Activated naive CD4-positive, alpha-beta T cell treated with anti-CD3 and anti-CD28 coated beads, Interleukin-2, amount 50 U/mL, for 72 hours (primary cell): ENCODE measurements around the gene BCKDHB. TPM values are rescaled to one million over a fixed set of nuclear protein-coding genes. Genes with fewer than 3 reads are reported as not detected.
A peak's percentile ranks its signal among the peaks of the same experiment; 100 is the strongest.

Source experiments
- ATAC-seq, 2 donors: fragments of 150-1000 bp; cut with Tn5 transposase; 2 replicates each; pipeline ENCODE4 v1.10.0; 2021; ENCODE audit warnings: mild to moderate bottlenecking in 2 of 2, moderate library complexity in 2 of 2
- DNase-seq, 2 donors: peaks; one replicate each; pipeline ENCODE4 v3.0.0; 2021 to 2022; ENCODE audit warnings: low spot score in 2 of 2
- H3K27ac Mint-ChIP-seq, 2 donors: one replicate each; pipeline ENCODE4 v1.8.0; 2022; ENCODE audit warnings: mild to moderate bottlenecking in 2 of 2, mixed read lengths in 2 of 2
- H3K36me3 Mint-ChIP-seq, 2 donors: one replicate each; pipeline ENCODE4 v1.8.0; 2022; ENCODE audit warnings: mixed read lengths in 2 of 2
- H3K9me3 Mint-ChIP-seq, 2 donors: one replicate each; pipeline ENCODE4 v1.8.0; 2022; ENCODE audit warnings: mixed read lengths in 2 of 2
- total RNA-seq, 2 donors: library from RNA; stranded (reverse); gene quantifications; one replicate each; pipeline ENCODE4 v1.2.3, GENCODE V29; 2022

The BCKDHB gene
- total RNA-seq, 2 donors from 2014 or later, result 15.2 to 20.5 TPM

- Mint-ChIP-seq H3K9me3 (peaks cover 0 to 2% of the 10 kb centered on the region in 2 donors), H3K36me3 (peaks cover 9 to 29% of the 10 kb centered on the region in 2 donors), H3K27ac (no peak overlapping the region)
- DNase-seq, result no peak
- ATAC-seq, result no peak
Measured at GRCh38 chr6:80142586-80142985, 36.1 kb downstream of the BCKDHB start.

GRCh38 chr6:80143419-80143937 lies 37.0 kb downstream of the BCKDHB start:
- Mint-ChIP-seq H3K36me3 (peaks cover 12 to 35% of the 10 kb centered on the region in 2 donors), H3K9me3 (peaks cover 0 to 5% of the 10 kb centered on the region in 2 donors), H3K27ac (no peak overlapping the region)
- DNase-seq (no peak), ATAC-seq (no peak)

GRCh38 chr6:80144753-80145315 lies 38.4 kb downstream of the BCKDHB start:
- Mint-ChIP-seq H3K36me3 (peaks cover 12 to 39% of the 10 kb centered on the region in 2 donors), H3K9me3 (peaks cover 0 to 5% of the 10 kb centered on the region in 2 donors), H3K27ac (no peak overlapping the region)
- no peak for DNase-seq
- ATAC-seq, result no peak

GRCh38 chr6:80145509-80145908 lies 39.0 kb downstream of the BCKDHB start:
- H3K9me3 Mint-ChIP-seq, result peaks cover 0 to 5% of the 10 kb centered on the region in 2 donors
- ATAC-seq, result no peak
- no peak for DNase-seq
- peaks cover 12 to 36% of the 10 kb centered on the region in 2 donors for H3K36me3 Mint-ChIP-seq
- H3K27ac Mint-ChIP-seq, result no peak overlapping the region

- Mint-ChIP-seq H3K9me3 (peaks cover 0 to 5% of the 10 kb centered on the region in 2 donors), H3K27ac (no peak overlapping the region), H3K36me3 (peaks cover 8 to 32% of the 10 kb centered on the region in 2 donors)
- DNase-seq (no peak), ATAC-seq (no peak)
Measured at GRCh38 chr6:80145921-80146320, 39.5 kb downstream of the BCKDHB start.

GRCh38 chr6:80148220-80148619 lies 41.7 kb downstream of the BCKDHB start:
- Mint-ChIP-seq H3K9me3 (peaks cover 0 to 5% of the 10 kb centered on the region in 2 donors), H3K27ac (no peak overlapping the region), H3K36me3 (peaks cover 6 to 31% of the 10 kb centered on the region in 2 donors)
- no peak for ATAC-seq
- DNase-seq, result no peak

- Mint-ChIP-seq H3K9me3 (peaks cover 0 to 5% of the 10 kb centered on the region in 2 donors), H3K36me3 (peaks cover 6 to 17% of the 10 kb centered on the region in 2 donors), H3K27ac (no peak overlapping the region)
- no peak for ATAC-seq
- no peak for DNase-seq
Measured at GRCh38 chr6:80151635-80152034, 45.2 kb downstream of the BCKDHB start.

- peaks cover 0 to under 1% of the 10 kb centered on the region in 2 donors for H3K36me3 Mint-ChIP-seq
- DNase-seq (no peak), ATAC-seq (no peak)
- no peaks in the 10 kb centered on the region for H3K9me3 Mint-ChIP-seq
- no peak overlapping the region for H3K27ac Mint-ChIP-seq
Measured at GRCh38 chr6:80154160-80154559, 47.7 kb downstream of the BCKDHB start.

GRCh38 chr6:80156221-80156620 lies 49.8 kb downstream of the BCKDHB start:
- Mint-ChIP-seq H3K9me3 (no peaks in the 10 kb centered on the region), H3K27ac (no peak overlapping the region), H3K36me3 (no peaks in the 10 kb centered on the region)
- no peak for ATAC-seq
- no peak for DNase-seq

GRCh38 chr6:80158478-80158989 lies 52.1 kb downstream of the BCKDHB start:
- ATAC-seq, result peak in 1 of 2 donors; percentile 9

GRCh38 chr6:80161434-80161833 lies 55.0 kb downstream of the BCKDHB start:
- H3K9me3 Mint-ChIP-seq, result no peaks in the 10 kb centered on the region
- ATAC-seq (no peak), DNase-seq (no peak)
- H3K27ac Mint-ChIP-seq, result no peak overlapping the region
- H3K36me3 Mint-ChIP-seq, result no peaks in the 10 kb centered on the region

More at GRCh38 chr6:80158478-80158989, 52.1 kb downstream of the BCKDHB start:
- H3K36me3 Mint-ChIP-seq, result no peaks in the 10 kb centered on the region
- H3K9me3 Mint-ChIP-seq, result no peaks in the 10 kb centered on the region
- no peak overlapping the region for H3K27ac Mint-ChIP-seq
- no peak for DNase-seq

- DNase-seq, result no peak
- Mint-ChIP-seq H3K9me3 (no peaks in the 10 kb centered on the region), H3K36me3 (no peaks in the 10 kb centered on the region), H3K27ac (no peak overlapping the region)
- ATAC-seq, result peak; percentile 68 to 77
Measured at GRCh38 chr6:80163754-80164187, 57.3 kb downstream of the BCKDHB start.

- ATAC-seq (peak; percentile 94 to 95), DNase-seq (peak in 1 of 2 donors; percentile 55)
- Mint-ChIP-seq H3K9me3 (no peaks in the 10 kb centered on the region), H3K27ac (peak overlapping the region in 1 of 2 donors; percentile 80), H3K36me3 (no peaks in the 10 kb centered on the region)
Measured at GRCh38 chr6:80165143-80165542, 58.7 kb downstream of the BCKDHB start.

GRCh38 chr6:80165819-80166218 lies 59.3 kb downstream of the BCKDHB start:
- DNase-seq, result no peak
- H3K27ac Mint-ChIP-seq, result no peak overlapping the region
- no peak for ATAC-seq
- no peaks in the 10 kb centered on the region for H3K9me3 Mint-ChIP-seq
- H3K36me3 Mint-ChIP-seq, result no peaks in the 10 kb centered on the region

GRCh38 chr6:80170433-80170832 lies 64.0 kb downstream of the BCKDHB start:
- H3K36me3 Mint-ChIP-seq, result peaks cover 5% of the 10 kb centered on the region in 2 donors
- DNase-seq (no peak), ATAC-seq (no peak)
- no peaks in the 10 kb centered on the region for H3K9me3 Mint-ChIP-seq
- no peak overlapping the region for H3K27ac Mint-ChIP-seq

- DNase-seq, result no peak
- H3K9me3 Mint-ChIP-seq, result no peaks in the 10 kb centered on the region
- H3K36me3 Mint-ChIP-seq, result peaks cover 5 to 8% of the 10 kb centered on the region in 2 donors
- no peak overlapping the region for H3K27ac Mint-ChIP-seq
- ATAC-seq, result no peak
Measured at GRCh38 chr6:80173411-80173810, 66.9 kb downstream of the BCKDHB start.

GRCh38 chr6:80174900-80175572 lies 68.6 kb downstream of the BCKDHB start:
- no peaks in the 10 kb centered on the region for H3K9me3 Mint-ChIP-seq
- peaks cover 5 to 8% of the 10 kb centered on the region in 2 donors for H3K36me3 Mint-ChIP-seq
- DNase-seq (no peak), ATAC-seq (no peak)
- H3K27ac Mint-ChIP-seq, result no peak overlapping the region
